K562 (cell line): Measurements from ENCODE around the gene BRD4. TPM values are rescaled to one million over a fixed set of nuclear protein-coding genes. Genes with fewer than 3 reads are reported as not detected.

Source experiments
- ATAC-seq: fragments of 200-7000 bp; cut with Tn5 transposase; 3 replicates; pipeline ENCODE4 v1.9.1; 2020; ENCODE audit warnings: moderate library complexity
- BruUV-seq: library from RNA; stranded (reverse); fragments of 400-500 nt; replicated peaks from 2 replicates; lab custom pipeline; 2021; lab: Mats Ljungman, UMichigan
- CTCF ChIA-PET: fragments of 300-600 bp; formaldehyde crosslinking; extraction: SDS; loops from one replicate; lab custom pipeline; 2021; ENCODE audit warnings: low intra/inter-chr PET ratio; lab: Yijun Ruan, JAX
- POLR2A ChIA-PET: fragments of 300-600, 350-650 bp; sonication (Branson Sonifier 250); formaldehyde crosslinking; extraction: SDS; loops from one replicate; lab custom pipeline; 2021; ENCODE audit warnings: antibody characterized with exemption, inconsistent platforms; lab: Yijun Ruan, JAX
- DNase-seq, 4 experiments: peaks; one replicate each; pipeline versions ENCODE4 v3.0.0 to v3.0.0-alpha.2; 2011 to 2018; ENCODE audit warnings: low spot score in 3 of 4, mixed read lengths in 3 of 4; ENCODE audit errors: extremely low read depth in 1 of 4
- FAIRE-seq: peaks from 2 replicates; lab custom pipeline; 2011; peaks lifted over from hg19 to GRCh38; lab: Jason Lieb, UNC
- H2AFZ ChIP-seq: 2 replicates; pipeline ENCODE4 v1.6.0; 2011; ENCODE audit warnings: low read depth, low read length, control low read depth, inconsistent platforms
- H3K27ac ChIP-seq: fragments of 200-600 bp; 3 replicates; pipeline ENCODE4 v1.8.0; 2011; ENCODE audit warnings: low read depth, mild to moderate bottlenecking, control low read depth, inconsistent platforms, low read length, moderate library complexity, mixed read lengths; ENCODE audit errors: extremely low read depth
- H3K27me3 ChIP-seq, 2 experiments: fragments of 300-600 bp in 1 of 2; 2 replicates in 1 of 2; 3 replicates in 1 of 2; pipeline versions ENCODE4 v1.6.0 to v1.8.0; 2011; ENCODE audit warnings: inconsistent platforms in 2 of 2, low read length in 2 of 2, mild to moderate bottlenecking in 1 of 2, mixed read lengths in 1 of 2, moderate library complexity in 1 of 2; ENCODE audit not compliant: control insufficient read depth in 2 of 2, insufficient read depth in 2 of 2
- H3K36me3 ChIP-seq: fragments of 300-600 bp; 3 replicates; pipeline ENCODE4 v1.8.0; 2011; ENCODE audit warnings: mild to moderate bottlenecking, low read length, inconsistent platforms; ENCODE audit not compliant: control insufficient read depth, insufficient read depth
- H3K4me1 ChIP-seq, 2 experiments: fragments of 200-600 bp in 1 of 2; replicated peaks in 1 of 2; 2 replicates in 1 of 2; 3 replicates in 1 of 2; pipeline versions ENCODE4 v1.5.1 to v1.8.0; 2011; ENCODE audit warnings: inconsistent platforms in 2 of 2, low read length in 2 of 2, mild to moderate bottlenecking in 1 of 2, mixed read lengths in 1 of 2, moderate library complexity in 1 of 2; ENCODE audit not compliant: control insufficient read depth in 2 of 2, insufficient read depth in 2 of 2
- H3K4me2 ChIP-seq: 2 replicates; pipeline ENCODE4 v1.6.1; 2011; ENCODE audit warnings: low read length, control low read depth, inconsistent platforms, mixed read lengths; ENCODE audit not compliant: insufficient read depth
- H3K4me3 ChIP-seq: fragments of 200-600 bp; sonication (generic), shearing (Covaris generic); 2 replicates; pipeline ENCODE4 v1.5.1; 2016; ENCODE audit warnings: control low read depth, inconsistent platforms
- H3K79me2 ChIP-seq: fragments of 200-600 bp; 3 replicates; pipeline ENCODE4 v1.8.0; 2011; ENCODE audit warnings: low read length, inconsistent platforms; ENCODE audit not compliant: control insufficient read depth, insufficient read depth
- H3K9ac ChIP-seq, 2 experiments: 2 replicates each; pipeline versions ENCODE4 v1.6.0 to v1.6.1; 2011; ENCODE audit warnings: low read depth in 2 of 2, low read length in 2 of 2, control low read depth in 1 of 2, inconsistent platforms in 1 of 2, mild to moderate bottlenecking in 1 of 2, mixed read lengths in 1 of 2; ENCODE audit not compliant: insufficient read depth in 1 of 2
- H3K9me1 ChIP-seq: one replicate; pipeline ENCODE4 v1.6.0; 2011; ENCODE audit warnings: inconsistent platforms, mild to moderate bottlenecking, low read length, moderate library complexity; ENCODE audit not compliant: control insufficient read depth, insufficient read depth
- H3K9me3 ChIP-seq: replicated peaks from 2 replicates; pipeline ENCODE4 v1.5.1; 2011; ENCODE audit warnings: low read depth, low read length, inconsistent platforms; ENCODE audit not compliant: control insufficient read depth, insufficient read depth
- H4K20me1 ChIP-seq: replicated peaks from 2 replicates; pipeline ENCODE4 v1.6.1; 2011; ENCODE audit warnings: low read length, inconsistent platforms, mixed read lengths; ENCODE audit not compliant: control insufficient read depth, insufficient read depth
- ARID4B ChIP-seq: sonication (generic); formaldehyde crosslinking; IDR thresholded peaks from 2 replicates; pipeline ENCODE4 v1.8.0; 2022; ENCODE audit warnings: mild to moderate bottlenecking, missing genetic modification reagents
- CREB5 ChIP-seq: fragments of 250-450 bp; sonication (Bioruptor Pico); IDR thresholded peaks from 2 replicates; pipeline ENCODE4 v1.5.0; 2020; ENCODE audit warnings: mild to moderate bottlenecking
- EGR1 ChIP-seq: fragments of 450-650 bp; conservative IDR thresholded peaks from 2 replicates; pipeline ENCODE4 v1.6.1; 2017; ENCODE audit warnings: mild to moderate bottlenecking
- KLF6 ChIP-seq: fragments of 250-450 bp; sonication (Bioruptor Pico); IDR thresholded peaks from 2 replicates; pipeline ENCODE4 v1.4.0; 2020; ENCODE audit warnings: mild to moderate bottlenecking, moderate library complexity, borderline replicate concordance
- NCOA2 ChIP-seq, 2 experiments: fragments of 450-650 bp; IDR thresholded peaks; 2 replicates each; pipeline ENCODE4 v1.6.1; 2018; ENCODE audit warnings: mild to moderate bottlenecking in 2 of 2, moderate library complexity in 1 of 2; ENCODE audit not compliant: partially characterized antibody in 2 of 2
- RB1 ChIP-seq: fragments of 450-650 bp; IDR thresholded peaks from 2 replicates; pipeline ENCODE4 v1.6.1; 2017; ENCODE audit warnings: low read depth, mild to moderate bottlenecking
- SMARCA5 ChIP-seq: fragments of 450-650 bp; IDR thresholded peaks from 2 replicates; pipeline ENCODE4 v1.6.1; 2016
- SUPT5H ChIP-seq: fragments of 450-650 bp; IDR thresholded peaks from 2 replicates; pipeline ENCODE4 v1.6.1; 2016
- TCF7L2 ChIP-seq: fragments of 150-350 bp; IDR thresholded peaks from 2 replicates; pipeline ENCODE4 v1.6.1; 2016; ENCODE audit warnings: low read depth, mild to moderate bottlenecking, low read length, moderate library complexity
- ZBTB1 ChIP-seq: sonication (generic); formaldehyde crosslinking; IDR thresholded peaks from 2 replicates; pipeline ENCODE4 v1.8.1; 2023; ENCODE audit warnings: missing genetic modification reagents, low read depth, mild to moderate bottlenecking, borderline replicate concordance
- ZNF77 ChIP-seq: fragments of 250-450 bp; sonication (Bioruptor Pico); IDR thresholded peaks from 2 replicates; pipeline ENCODE4 v1.5.0; 2020
- WGBS: fragments of 100-300 bp; shearing (Covaris generic); methylation state at CpG from one replicate; pipeline ENCODE4 v1.1.6; 2016; ENCODE audit warnings: low coverage, mixed read lengths; ENCODE audit not compliant: insufficient coverage; ENCODE audit errors: missing lambda C conversion rate; 5-methylcytosine and 5-hydroxymethylcytosine counted together
- in situ Hi-C: fragments of 300-500 bp; cut with MboI; formaldehyde crosslinking; loops from 4 replicates; pipeline ENCODE4 v1.15.0; 2018; ENCODE audit warnings: inconsistent platforms, mixed read lengths
- intact Hi-C: fragments of 100-400 bp; cut with micrococcal nuclease; formaldehyde crosslinking; loops from 2 replicates; pipeline ENCODE4 v1.14.2; 2022
- polyA plus RNA-seq, 8 experiments: library from polyadenylated mRNA; depleted of rRNA in 4 of 8; stranded (reverse) in 5 of 8; unstranded in 3 of 8; fragments of >200 nt; fragmentation: Nextera tagmentation in 2 of 8; fragmentation: Illumina TruSeq in 1 of 8; extraction: Ambion mirVana in 2 of 8; extraction: Trizol in 1 of 8; gene quantifications; 2 replicates each; pipeline versions ENCODE4 v1.2.1 to v1.2.3, GENCODE V29; 2011 to 2014; ENCODE audit warnings: inconsistent platforms in 1 of 8, missing spikeins in 1 of 8
- total RNA-seq, 7 experiments: library from RNA; depleted of rRNA in 6 of 7; stranded (reverse); fragments of >200 nt in 6 of 7; fragmentation: Illumina TruSeq in 2 of 7; extraction: Trizol in 2 of 7; gene quantifications; 2 replicates each; pipeline versions ENCODE4 v1.2.1 to v1.2.3, GENCODE V29; 2011 to 2021; ENCODE audit warnings: low replicate concordance in 1 of 7
- TF ChIP-seq, protein P1 (sequence below), 2 experiments: fragments of 450-650 bp in 1 of 2; sonication (generic) in 1 of 2; formaldehyde crosslinking; conservative IDR thresholded peaks; 2 replicates each; pipeline versions ENCODE4 v1.4.0 to v1.8.1; 2020 to 2022; ENCODE audit warnings: mild to moderate bottlenecking in 1 of 2, missing genetic modification reagents in 1 of 2
- TF ChIP-seq, protein P2 (sequence below), 2 experiments: fragments of 450-650 bp in 1 of 2; sonication (generic) in 1 of 2; formaldehyde crosslinking in 1 of 2; IDR thresholded peaks in 1 of 2; conservative IDR thresholded peaks in 1 of 2; 2 replicates each; pipeline versions ENCODE4 v1.6.1 to v1.8.1; 2016 to 2023; ENCODE audit warnings: mild to moderate bottlenecking in 2 of 2, moderate library complexity in 2 of 2, inconsistent platforms in 1 of 2, missing genetic modification reagents in 1 of 2

Gene BRD4
- total and polyA plus RNA-seq, 9 of the 15 experiments (the other 6 are each of a cell fraction or from before 2014, with no cell fraction given), result 1.8 to 105 (median 15.6) TPM

DNA sequence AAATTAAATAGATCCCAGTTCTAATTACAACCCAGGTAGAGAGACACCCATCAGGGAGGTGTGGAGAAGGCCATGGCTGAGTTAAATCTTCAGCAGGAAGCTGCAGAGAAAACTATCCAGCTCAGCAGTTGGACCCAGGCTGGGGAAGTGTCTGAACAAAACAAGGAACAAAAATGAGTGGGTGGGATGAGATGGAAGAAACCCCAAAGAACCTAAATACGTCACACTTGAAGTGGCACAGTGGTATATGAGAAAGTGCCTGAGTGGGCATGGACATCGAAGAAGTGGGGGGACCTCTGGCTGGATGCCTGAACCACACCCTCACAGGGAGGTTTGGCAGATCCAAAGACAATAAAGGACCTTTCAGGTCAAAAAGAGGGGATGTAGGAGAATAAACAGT is 96.6 kb downstream of the BRD4 start (continued):
- TF ChIP-seq ZNF77 (CRISPR knock-in tag), result no peak
- no peak for TF ChIP-seq TCF7L2
- TF ChIP-seq, protein P1, sequence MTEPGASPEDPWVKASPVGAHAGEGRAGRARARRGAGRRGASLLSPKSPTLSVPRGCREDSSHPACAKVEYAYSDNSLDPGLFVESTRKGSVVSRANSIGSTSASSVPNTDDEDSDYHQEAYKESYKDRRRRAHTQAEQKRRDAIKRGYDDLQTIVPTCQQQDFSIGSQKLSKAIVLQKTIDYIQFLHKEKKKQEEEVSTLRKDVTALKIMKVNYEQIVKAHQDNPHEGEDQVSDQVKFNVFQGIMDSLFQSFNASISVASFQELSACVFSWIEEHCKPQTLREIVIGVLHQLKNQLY (CRISPR knock-in tag; conservative IDR thresholded peaks at IDR 0.05), result no peak
- no peak for TF ChIP-seq KLF6 (CRISPR knock-in tag)
- TF ChIP-seq EGR1, result no peak
- TF ChIP-seq CREB5 (CRISPR knock-in tag), result no peak
- no peak for TF ChIP-seq SMARCA5
- no peak for TF ChIP-seq RB1
- TF ChIP-seq, all 486 proteins: peak for 0

DNA sequence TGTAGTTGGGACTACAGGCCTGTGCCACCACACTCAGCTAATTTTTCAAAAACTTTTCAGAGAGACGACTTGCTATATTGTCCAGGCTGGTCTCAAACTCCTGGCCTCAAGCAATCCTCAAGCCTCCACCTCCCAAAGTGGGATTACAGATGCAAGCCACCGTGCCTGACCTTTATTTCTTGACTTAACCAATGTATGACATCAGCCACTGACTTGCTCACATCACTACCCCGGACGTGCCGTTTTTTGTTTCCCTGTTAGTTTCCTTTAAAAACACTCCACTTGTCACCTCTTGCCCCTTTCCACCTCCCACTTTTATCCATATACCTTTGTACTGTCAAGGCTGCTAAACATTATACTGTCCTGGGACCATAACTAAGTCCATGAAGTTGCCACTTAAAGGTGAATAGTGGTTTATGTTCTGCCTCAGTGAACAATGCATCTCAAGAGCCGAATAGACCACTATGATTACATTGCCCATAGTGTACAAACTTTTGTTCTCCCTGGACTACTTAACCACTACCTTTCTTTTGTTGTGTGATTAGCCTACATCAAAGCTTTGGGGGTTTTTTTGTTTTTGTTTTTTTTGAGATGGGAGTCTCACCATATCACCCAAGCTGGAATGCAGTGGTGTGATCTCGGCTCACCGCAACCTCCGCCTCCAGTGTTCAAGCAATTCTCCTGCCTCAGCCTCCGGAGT is 97.8 kb downstream of the BRD4 start:
- Histone ChIP-seq H3K9me3 (no peaks in the 10 kb centered on the region), H4K20me1 (no peaks in the 10 kb centered on the region), H3K4me3 (no peak overlapping the region), H3K4me2 (no peak overlapping the region), H2AFZ (no peak overlapping the region), H3K79me2 (no peaks in the 10 kb centered on the region), H3K27ac (no peak overlapping the region), H3K27me3 (no peaks in the 10 kb centered on the region), H3K36me3 (peaks cover 38% of the 10 kb centered on the region; the same call in 2 of the 3 replicates), H3K9ac (no peak overlapping the region), H3K9me1 (no peaks in the 10 kb centered on the region), H3K4me1 (peaks cover 0 to 4% of the 10 kb centered on the region in 2 experiments; a peak in 1 of 5 replicates)
- FAIRE-seq, result no peak
- CTCF ChIA-PET, result no interaction called here
- in situ Hi-C loops (no loop called here), intact Hi-C loops (no loop called here)
- ATAC-seq, result peak; percentile 30
- BruUV-seq, result no TSS peak
- POLR2A ChIA-PET, result interaction anchor here (1.0 kb wide), 1 partner anchor 11 kb away, joined by 3 read pairs; no protein-coding TSS in a partner anchor
- WGBS, result 72% methylated on average over 10 of the region's 10 CpGs
- DNase-seq, result no peak
- no peak for TF ChIP-seq NCOA2 (IDR thresholded peaks at IDR 0.05; ENCODE audit: partially characterized antibody in 2 of 2)
- peak; percentile 60; the same call in 1 of the 2 replicates for TF ChIP-seq SUPT5H
- no peak for TF ChIP-seq ARID4B (CRISPR knock-in tag)
- no peak for TF ChIP-seq ZBTB1 (CRISPR knock-in tag)
- TF ChIP-seq, protein P2, sequence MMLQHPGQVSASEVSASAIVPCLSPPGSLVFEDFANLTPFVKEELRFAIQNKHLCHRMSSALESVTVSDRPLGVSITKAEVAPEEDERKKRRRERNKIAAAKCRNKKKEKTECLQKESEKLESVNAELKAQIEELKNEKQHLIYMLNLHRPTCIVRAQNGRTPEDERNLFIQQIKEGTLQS (IDR thresholded peaks at IDR 0.05), result no peak
- TF ChIP-seq, protein P2 (CRISPR knock-in tag; conservative IDR thresholded peaks at IDR 0.05), result no peak
